Glomerular endothelial cell (primary cell): ENCODE results near the gene SRRM3. TPM values are rescaled to one million over a fixed set of nuclear protein-coding genes. Genes with fewer than 3 reads are reported as not detected.
"Not testable (repeated sequence)": the region's sequence is repeated elsewhere in the genome, so short reads cannot be mapped to it uniquely, and the experiment has no call there.

Source experiments
- DNase-seq: peaks from one replicate; pipeline ENCODE4 v3.0.0-alpha.2; 2011; ENCODE audit warnings: low read depth, low spot score; ENCODE audit errors: extremely low read depth
- total RNA-seq: library from RNA; depleted of rRNA; stranded (reverse); fragments of >200 nt; gene quantifications from 2 replicates; pipeline ENCODE4 v1.2.3, GENCODE V29; 2015

Gene SRRM3
- total RNA-seq, 1 donor from 2014 or later = 0.23 TPM

DNA sequence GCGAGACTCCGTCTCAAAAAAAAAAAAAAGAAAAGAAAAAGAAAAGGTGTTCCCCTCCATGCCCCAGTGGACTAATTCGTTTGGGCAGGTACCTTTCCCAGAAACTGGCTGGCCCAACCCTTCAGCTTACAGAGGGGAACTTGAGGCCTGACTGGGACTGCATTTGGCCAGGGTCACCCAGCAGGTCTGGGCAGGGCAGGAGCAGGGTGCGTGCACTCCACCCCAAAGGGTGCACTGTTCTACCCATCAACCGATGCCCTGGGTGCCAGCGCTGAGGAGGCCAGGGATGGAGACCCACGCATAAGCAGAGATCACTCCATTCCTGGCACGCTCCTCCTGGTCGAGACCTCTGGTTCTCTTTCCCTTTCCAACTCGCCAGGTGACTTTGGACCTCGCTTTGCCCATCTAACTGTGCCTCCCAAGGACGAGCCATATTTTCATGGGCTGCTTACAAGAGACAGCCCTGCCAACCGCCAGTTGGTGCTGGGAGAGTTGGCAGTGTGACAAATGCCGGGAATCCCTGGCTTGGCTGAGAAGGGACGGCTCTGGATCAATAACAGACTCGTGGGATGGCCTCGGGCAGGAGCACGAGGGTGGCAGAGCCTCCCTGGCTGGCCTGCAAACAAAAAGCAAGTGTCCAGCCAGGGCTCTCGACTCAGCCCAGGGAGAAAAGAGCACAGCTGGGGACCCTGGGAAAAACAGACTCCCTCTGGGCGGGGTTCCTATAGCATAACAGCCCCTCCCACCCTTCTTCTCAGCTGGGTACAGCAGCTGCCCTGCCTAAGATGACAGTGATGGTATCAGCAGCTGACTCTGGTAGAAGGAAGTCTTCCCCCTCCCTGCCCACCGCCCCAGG is 108.6 kb downstream of the SRRM3 start:
- DNase-seq = no peak

DNA sequence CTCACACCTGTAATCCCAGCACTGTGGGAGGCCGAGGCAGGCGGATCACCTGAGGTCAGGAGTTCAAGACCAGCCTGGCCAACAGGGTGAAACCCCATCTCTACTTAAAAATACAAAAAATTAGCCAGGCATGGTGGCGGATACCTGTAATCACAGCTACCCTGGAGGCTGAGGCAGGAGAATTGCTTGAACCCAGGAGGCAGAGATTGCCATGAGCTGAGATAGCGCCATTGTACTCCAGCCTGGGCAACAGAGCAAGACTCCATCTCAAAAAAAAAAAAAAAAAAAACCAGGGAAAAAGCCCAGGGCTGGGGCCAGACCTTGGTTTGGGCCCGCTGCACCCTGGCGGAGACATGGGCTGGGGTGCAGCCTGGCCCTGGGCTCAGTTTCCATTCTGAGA is 110.1 kb downstream of the SRRM3 start:
- not testable (repeated sequence) for DNase-seq

DNA sequence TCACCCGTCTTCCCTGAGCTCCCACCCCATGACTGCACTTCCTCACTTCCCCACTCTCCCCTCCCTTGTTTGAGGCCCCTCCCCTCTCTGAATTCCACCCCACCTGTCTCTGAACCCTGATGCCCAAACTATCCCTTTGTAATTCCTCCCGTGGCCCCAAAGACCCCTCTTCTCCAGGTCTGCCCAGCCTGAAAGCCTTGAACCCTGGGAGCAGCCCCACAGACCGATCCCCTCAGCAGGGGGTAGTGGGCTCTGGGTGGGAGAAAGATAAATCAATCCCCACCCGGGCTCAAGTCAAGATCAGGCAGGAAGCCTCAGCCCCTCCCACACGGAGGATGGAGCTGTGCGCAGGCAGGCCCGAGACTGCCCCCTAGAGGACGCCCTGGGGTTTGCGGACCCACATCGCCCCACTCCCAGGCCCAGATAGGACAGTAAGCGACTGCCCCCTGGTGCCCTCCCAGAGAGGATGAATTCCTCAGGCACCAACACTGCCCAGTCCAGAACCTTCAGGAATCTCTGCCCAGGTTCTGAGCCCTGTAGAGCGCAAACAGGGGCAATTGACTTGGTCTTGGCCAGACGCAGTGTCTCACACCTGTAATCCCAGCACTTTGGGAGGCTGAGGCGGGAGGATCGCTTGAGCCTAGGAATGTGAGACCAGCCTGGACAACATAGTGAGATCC is 112.5 kb downstream of the SRRM3 start:
- no peak for DNase-seq

DNA sequence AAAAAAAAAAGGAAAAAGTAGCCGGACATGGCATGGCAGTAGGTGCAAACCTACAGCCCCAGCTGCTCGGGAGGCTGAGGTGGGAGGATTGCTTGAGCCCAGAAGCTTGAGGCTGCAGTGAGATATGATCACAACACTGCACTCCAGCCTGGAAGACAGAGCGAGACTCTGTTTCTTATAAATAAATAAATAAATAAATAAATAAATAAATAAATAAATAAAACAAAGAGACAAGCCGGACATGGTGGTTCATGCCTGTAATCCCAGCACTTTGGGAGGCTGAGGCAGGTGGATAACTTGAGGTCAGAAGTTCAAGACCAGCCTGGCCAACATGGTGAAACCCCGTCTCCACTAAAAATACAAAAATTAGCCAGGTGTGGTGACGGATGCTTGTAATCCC is 113.0 kb downstream of the SRRM3 start:
- DNase-seq = not testable (repeated sequence)

DNA sequence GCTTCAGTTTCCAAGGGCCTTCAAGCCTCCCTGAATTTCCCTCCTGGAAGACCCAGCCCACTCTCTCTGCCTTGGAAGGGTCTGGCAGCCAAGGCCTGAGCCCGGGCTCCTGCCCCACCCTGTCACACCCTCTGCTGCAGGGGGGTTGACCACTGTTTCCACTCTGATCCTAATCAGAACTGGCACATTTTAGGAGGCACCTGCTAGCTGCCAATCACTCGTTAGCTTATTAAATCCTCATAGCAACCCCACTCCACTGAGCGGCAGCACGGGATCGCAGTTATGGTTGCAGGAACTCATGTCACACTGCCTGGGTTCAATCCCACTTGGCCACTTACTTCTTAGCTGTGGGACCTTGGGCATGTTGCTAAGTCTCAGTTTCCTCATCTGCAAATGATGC is 113.7 kb downstream of the SRRM3 start:
- DNase-seq = no peak

DNA sequence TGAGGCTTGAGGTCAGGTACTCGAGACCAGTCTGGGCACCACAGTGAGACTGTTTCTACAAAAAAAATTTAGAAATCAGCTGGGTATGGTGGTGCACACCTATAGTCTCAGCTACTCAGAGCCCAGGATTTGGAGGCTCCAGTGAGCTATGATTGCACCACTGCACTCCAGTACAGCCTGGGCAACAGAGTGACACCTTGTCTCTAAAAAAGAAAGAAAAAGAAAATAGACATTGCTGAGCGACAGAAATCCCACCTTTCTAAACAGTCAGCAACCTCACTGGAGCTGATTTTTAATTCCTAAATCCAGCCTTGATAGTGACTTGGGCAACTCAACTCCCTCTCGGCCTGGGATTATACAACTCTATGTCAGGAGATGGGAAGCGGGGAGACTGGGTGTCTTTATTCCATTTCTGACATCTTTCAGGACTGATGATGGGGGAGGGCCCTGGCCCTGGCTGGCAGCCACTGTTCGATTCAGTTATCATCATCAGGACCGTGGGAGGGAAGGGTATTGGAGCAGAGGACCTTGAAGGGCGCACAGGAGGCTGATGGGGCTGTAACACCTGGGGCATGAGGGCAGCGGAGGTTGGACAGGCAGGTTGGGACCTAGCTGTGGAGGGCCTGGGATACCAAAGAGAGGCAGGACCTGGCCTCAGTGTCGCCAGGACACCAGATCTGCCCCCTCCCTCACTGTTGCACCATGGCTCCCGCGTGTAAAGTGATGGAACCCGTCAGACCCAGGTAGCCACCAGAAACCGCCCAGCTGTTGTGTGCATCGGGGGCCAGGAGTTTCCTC is 115.5 kb downstream of the SRRM3 start:
- no peak for DNase-seq

DNA sequence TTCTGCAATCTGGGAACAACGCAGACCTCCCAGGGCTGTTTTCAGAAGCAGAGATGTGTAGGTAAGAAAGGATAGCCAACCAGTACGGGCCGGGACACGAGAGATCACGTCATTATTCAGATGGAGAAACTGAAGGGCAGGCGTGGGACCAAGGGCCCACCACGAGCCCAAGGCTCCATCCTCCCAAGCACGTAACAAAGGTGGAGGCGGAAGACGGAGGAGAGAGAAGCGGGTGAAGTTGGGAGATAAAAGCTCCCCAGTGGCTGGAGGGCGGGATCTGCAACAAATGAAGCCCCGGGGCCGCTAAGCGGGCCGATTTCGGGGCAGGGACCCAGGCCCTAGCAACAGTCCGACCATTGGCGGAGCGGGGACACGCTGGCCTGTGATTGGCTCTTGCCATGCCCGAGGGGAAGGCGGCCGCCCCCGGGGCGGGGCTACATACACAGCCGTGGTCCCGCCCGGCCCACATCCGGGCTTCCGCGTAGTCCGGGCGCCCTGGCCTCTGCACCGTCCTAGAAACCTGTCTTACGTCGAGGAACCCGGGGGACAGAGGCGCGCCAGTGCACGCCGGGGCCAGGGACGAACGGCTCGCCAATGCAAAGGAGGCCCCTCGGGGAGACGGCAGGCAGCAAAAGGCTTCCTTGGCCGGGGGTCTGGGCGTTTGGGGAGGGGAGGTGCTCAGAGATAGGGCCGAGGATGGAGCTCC is 116.2 kb downstream of the SRRM3 start:
- no peak for DNase-seq

DNA sequence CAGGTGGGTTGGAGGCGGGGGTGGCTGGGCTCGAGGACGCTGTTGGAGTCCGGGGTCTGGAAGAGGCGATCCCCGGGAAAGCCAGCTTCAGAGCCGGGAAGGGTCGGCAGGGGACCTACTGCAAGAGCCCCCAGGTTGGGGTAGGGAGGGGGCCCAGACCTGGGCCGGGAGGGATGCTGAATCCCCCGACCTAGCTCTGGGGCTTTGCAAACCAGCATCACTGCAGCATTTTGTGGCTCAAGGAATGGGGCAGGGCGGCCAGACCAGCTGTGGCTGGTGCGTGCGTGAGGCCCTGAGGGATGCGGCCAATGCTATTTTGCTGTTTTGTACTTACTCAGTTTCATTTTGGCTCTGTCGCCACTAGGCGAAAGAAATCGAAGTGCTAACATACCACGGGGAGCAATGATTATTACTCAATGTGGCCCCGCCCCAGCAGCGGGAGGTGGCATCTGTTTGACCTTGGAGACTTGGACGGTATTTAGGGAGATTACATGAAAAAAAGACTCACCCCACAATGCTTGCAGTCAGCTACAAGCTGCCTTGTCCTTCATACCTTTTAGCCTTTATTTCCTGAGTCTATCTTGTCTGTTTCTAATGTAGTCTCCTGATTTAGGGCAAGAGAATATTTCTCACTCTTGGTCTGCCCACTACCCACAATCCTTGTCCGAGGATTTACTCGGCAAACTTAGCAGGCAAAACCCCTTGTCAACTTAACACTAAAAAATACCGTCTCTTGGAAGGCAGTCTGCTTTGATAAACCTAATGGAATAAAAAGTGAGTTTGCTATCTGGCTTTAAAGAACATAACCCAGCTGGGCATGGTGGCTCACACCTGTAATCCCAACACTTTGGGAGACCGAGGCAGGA is 117.0 kb downstream of the SRRM3 start:
- no peak for DNase-seq

DNA sequence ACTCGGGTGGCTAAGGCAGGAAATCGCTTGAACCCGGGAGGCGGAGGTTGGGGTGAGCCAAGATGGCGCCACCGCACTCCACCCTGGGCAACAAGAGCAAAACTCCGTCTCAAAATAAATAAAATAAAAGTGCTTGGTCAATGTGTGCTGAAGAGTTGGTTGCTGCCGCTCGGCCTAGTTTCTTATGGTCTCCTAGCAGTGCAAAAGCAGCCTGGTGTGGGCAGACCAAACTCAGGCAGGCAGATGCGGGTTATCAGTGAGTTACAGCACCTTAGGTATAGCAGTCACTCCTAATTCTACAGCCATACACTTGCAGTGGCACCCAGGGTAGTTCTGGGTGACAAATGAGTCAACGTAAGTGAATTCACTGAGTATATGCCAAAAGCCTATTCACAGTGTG is 123.4 kb downstream of the SRRM3 start:
- no peak for DNase-seq

DNA sequence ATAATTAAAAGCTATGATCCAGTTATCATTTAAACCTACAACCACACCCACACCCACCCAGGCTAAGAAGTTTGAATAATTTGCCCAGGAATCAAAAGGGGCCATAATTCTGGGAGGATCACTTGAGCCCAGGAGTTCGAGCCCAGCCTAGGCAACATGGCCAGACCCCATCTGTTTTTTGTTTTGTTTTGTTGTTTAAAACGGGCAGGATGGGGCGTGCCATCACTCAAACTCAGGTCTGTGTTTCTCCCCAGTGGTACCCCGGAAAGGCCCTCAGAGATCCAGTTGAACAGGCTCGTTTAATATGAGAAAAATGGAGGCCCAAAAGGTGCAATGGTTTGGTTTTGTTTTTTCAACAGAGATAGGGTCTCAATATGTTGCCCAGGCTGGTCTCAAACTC is 124.1 kb downstream of the SRRM3 start:
- DNase-seq = no peak

DNA sequence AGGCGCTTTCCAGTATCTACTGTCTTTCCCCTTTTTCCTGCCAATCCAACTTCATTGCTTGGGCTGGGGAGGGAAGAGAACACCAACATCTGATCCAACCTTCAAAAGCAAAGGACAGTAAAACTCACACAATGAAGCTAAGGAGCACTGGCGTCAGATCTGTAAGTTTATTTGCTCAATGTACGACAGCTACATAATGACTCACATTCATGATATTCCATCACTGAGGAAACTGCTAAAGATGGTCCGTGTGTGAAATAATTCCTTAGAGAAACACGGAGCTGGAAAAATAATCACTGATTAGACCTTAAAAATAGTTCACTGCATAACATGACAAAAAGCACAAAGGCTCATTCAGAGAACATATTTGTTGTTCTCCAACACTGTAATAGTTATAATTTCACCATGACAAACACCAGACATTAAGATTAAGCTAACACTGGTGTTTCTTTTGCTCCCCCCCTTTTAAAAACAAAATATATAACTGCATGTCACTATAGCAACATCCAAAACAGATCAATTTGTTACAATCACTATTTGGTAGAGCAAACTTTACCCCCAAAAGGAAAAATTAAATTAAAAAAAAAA is 125.0 kb downstream of the SRRM3 start:
- no peak for DNase-seq

DNA sequence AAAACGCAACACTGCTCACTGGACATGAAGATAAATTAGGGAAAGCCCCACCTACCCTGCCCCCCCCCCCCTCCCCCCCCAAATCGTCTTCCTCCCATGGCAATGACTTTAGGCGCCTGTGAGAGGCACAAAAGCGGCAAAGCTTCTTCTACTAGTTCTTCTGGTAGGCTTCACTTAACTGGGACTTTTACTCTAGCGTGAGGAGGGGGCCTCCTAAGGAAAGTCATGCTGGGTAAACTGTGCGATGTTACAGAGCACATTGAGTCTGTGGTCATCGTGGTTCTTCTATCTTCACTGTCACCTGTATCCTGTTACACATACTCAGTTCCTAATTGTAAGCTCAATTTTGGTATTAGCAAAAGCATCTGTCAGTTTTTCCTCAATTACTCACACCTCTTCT is 125.9 kb downstream of the SRRM3 start:
- no peak for DNase-seq

DNA sequence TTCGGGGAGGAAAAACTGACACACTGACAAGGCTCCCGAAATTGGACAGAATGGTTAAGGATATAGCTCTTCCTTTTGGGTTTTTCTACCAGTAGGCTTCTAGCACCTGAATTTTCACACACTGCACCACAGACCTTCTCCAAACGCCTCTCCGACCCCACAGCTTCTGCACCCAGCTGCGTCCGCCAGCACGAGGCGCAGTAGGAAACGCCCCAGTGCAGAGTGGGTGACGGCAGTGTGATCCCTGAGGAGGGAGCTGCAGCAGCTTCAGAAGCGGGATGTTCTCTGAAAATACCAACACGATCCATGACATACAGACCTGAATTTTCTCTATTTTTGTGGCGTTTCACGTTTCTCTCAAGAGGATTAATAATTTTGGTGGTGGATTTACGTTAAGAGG is 126.7 kb downstream of the SRRM3 start:
- no peak for DNase-seq

DNA sequence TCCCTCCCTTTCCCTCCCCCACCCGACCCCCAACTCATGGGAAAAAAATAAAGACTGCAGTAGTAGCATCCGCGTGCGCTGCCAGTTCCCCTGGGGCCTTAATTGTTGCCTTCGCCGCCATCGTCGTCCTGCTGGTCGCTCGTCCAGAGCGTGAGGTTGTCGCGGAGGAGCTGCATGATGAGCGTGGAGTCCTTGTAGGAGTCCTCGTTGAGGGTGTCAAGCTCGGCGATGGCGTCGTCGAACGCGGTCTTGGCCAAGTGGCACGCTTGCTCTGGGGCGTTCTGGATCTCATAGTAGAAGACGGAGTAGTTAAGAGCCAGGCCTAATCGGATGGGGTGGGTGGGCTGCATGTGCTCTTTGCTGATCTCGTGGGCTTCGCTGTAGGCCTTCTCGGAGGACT is 127.8 kb downstream of the SRRM3 start:
- DNase-seq = no peak

DNA sequence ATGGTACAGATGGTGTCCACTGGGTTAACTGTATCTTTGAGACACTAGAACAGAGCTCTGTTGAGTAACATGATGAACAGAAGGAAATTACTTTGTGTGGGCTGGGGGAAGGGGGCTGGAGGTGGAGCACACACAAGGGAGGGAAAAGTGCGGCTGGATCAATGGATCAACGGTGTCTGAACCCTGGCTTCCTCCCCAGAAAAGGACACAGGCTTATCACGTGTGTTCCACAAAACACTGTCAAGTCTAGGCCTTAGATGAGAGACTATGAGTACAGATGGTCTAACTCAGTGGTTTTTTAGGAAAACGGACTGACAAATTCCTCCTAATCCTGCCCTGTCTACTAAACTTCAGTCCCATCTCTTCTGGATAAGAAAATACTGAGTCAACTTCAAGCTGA is 128.6 kb downstream of the SRRM3 start:
- DNase-seq = no peak

DNA sequence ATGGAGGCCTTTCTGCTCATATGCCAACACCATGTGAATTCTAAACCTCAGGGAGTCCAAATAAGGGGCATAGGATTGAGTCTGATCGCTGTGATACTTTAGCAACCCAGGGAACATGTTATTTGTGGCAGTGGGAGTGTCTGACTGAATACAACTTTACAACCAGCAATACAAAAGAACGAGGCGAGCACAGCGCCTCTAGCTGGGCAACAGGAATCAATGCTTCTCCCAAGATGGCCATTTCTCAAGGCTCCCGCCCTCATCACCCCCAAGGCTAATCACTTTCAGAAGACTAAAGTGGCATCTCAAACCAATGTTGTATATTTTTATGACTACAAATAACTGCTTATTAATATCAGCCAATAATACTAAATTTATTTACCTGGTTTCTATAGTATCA is 129.0 kb downstream of the SRRM3 start:
- DNase-seq = no peak

DNA sequence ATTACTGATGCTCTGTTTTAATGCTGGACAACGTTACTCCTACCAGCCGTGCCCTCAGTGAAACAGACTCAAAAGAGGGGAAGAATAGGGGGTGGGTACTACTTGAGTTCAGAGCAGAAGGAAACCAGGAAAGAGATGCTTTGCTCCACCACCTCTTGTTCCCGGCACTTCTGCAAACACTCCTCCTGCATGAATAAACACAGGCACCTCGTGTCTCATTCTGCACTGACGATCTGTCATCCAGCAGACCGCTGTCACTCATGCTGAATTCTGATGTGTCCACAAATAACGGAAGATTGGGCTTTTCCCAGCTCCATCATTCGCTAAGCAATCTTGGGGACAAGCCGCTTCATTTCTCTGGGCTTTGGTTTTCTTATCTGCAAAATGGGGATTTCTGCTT is 130.4 kb downstream of the SRRM3 start:
- DNase-seq = no peak

DNA sequence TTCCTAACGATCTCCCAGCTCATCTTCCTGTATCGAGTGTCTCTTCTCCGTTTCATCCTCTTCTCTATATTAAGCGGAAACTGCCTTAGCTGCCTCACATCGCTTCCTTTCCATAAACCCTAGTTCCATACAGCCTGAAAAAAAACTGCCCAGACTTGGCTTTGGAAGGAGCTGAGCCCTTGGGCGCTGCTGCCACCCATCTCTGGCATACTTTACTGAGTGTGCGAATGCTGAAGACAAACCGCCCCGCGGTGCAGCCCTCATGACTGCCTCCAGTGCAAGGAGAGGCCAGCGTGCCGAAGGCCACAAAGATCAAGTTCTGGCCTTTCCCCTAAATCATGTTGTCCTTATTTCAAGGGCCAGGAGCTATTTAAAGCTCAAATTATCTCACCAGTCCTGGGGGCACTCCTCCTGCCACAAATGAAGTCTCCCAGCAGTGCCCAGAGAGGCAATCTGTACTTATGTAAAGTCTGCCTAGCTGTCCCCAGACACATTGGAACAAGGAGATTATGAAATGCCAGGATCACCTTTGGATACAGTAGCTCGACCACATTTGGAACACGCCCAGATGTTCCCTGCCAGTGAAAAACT is 131.9 kb downstream of the SRRM3 start:
- no peak for DNase-seq

DNA sequence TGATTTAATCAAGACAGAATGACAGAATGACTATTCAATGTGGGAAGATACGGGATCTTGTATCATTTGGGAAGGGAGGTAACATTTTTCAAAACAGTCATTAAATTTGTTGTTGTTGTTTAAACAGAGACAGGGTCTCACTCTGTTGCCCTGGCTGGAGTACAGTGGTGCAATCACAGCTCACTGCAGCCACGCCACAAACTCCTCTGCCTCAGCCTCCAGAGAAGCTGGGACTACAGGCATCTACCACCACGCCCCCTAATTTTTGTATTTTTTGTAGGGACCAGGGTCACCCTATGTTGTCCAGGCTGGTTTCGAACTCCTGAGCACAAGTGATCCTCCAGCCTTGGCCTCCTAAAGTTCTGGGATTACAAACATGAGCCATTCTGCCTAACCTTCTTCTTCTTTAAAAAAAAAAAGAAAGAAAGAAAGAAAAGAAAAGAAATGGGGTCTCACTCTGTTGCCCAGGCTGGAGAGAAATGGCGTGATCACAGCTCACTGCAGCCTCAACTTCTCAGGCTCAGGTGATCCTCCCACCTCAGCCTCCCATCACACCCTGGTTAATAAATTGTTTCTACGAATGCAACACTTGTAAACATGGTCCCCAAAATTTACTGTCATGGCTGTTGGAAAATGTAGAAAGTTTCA is 132.7 kb downstream of the SRRM3 start:
- DNase-seq = no peak
